OCI-LY7 (cell line): ENCODE measurements around the gene RNF215. TPM values are rescaled to one million over a fixed set of nuclear protein-coding genes. Genes with fewer than 3 reads are reported as not detected.

Experiments
- BruUV-seq: library from RNA; stranded (reverse); fragments of 400-500 nt; replicated peaks from 2 replicates; lab custom pipeline; 2021; lab: Mats Ljungman, UMichigan
- CTCF ChIA-PET: fragments of 300-600 bp; sonication (Branson Sonifier 250); formaldehyde crosslinking; loops from one replicate; lab custom pipeline; 2022; ENCODE audit warnings: antibody characterized with exemption; ENCODE audit not compliant: unreplicated experiment; lab: Charles Lee
- POLR2A ChIA-PET: fragments of 300-600 bp; sonication (Branson Sonifier 250); formaldehyde crosslinking; loops from one replicate; lab custom pipeline; 2022; ENCODE audit warnings: antibody characterized with exemption; lab: Charles Lee
- DNase-seq: peaks from one replicate; pipeline ENCODE4 v3.0.0-alpha.2; 2015; ENCODE audit warnings: low spot score
- H2AFZ ChIP-seq: fragments of 200-600 bp; sonication (generic), shearing (Covaris generic); 2 replicates; pipeline ENCODE4 v1.6.1; 2014; ENCODE audit warnings: mild to moderate bottlenecking, antibody characterized with exemption, low read length, moderate library complexity
- H3K27ac ChIP-seq: fragments of 200-600 bp; sonication (generic); 2 replicates; pipeline ENCODE4 v1.5.1; 2014; ENCODE audit warnings: mixed run types, low read depth, mild to moderate bottlenecking, moderate library complexity, low read length, inconsistent platforms; ENCODE audit not compliant: poor library complexity, severe bottlenecking
- H3K36me3 ChIP-seq: fragments of 200-600 bp; sonication (generic); 2 replicates; pipeline ENCODE4 v1.6.1; 2014; ENCODE audit warnings: mild to moderate bottlenecking, antibody characterized with exemption, low read length, moderate library complexity, mixed read lengths; ENCODE audit not compliant: insufficient read depth
- H3K4me1 ChIP-seq: fragments of 200-600 bp; sonication (generic); 2 replicates; pipeline ENCODE4 v1.5.1; 2014; ENCODE audit warnings: mild to moderate bottlenecking, low read length; ENCODE audit not compliant: insufficient read depth, poor library complexity, severe bottlenecking
- H3K4me2 ChIP-seq: fragments of 200-600 bp; sonication (generic); 2 replicates; pipeline ENCODE4 v1.6.1; 2014; ENCODE audit warnings: mild to moderate bottlenecking, low read length
- H3K4me3 ChIP-seq: fragments of 200-600 bp; sonication (generic); 2 replicates; pipeline ENCODE4 v1.5.1; 2014; ENCODE audit warnings: mild to moderate bottlenecking, low read depth, low read length; ENCODE audit not compliant: poor library complexity, severe bottlenecking
- H3K79me2 ChIP-seq: fragments of 200-600 bp; sonication (generic); 2 replicates; pipeline ENCODE4 v1.6.1; 2016; ENCODE audit warnings: low read depth, mild to moderate bottlenecking, low read length, moderate library complexity, mixed read lengths; ENCODE audit not compliant: insufficient read depth
- H3K9me2 ChIP-seq: fragments of 200-600 bp; sonication (generic); 2 replicates; pipeline ENCODE4 v1.6.1; 2016; ENCODE audit warnings: mild to moderate bottlenecking, low read length, mixed read lengths; ENCODE audit not compliant: insufficient read depth
- H3K9me3 ChIP-seq: fragments of 200-600 bp; sonication (generic); 2 replicates; pipeline ENCODE4 v1.6.1; 2014; ENCODE audit warnings: mild to moderate bottlenecking, mixed run types, low read length, mixed read lengths
- H4K20me1 ChIP-seq: fragments of 200-600 bp; sonication (generic); 2 replicates; pipeline ENCODE4 v1.6.1; 2014; ENCODE audit warnings: mild to moderate bottlenecking, antibody characterized with exemption, low read length, moderate library complexity, mixed read lengths; ENCODE audit not compliant: insufficient read depth
- EZH2phosphoT487 ChIP-seq: fragments of 200-600 bp; sonication (generic); IDR thresholded peaks from 2 replicates; pipeline ENCODE4 v1.6.1; 2018; ENCODE audit warnings: low read depth, borderline replicate concordance, mild to moderate bottlenecking, mixed run types, antibody characterized with exemption, low read length, moderate library complexity, mixed read lengths
- intact Hi-C: fragments of 100-400 bp; cut with micrococcal nuclease; formaldehyde crosslinking; loops from one replicate; pipeline ENCODE4 v1.10.0; 2022; ENCODE audit not compliant: unreplicated experiment
- total RNA-seq, 2 experiments: library from RNA; depleted of rRNA in 1 of 2; stranded (reverse); fragments of >200 nt in 1 of 2; shearing (Covaris generic) in 1 of 2; gene quantifications; 2 replicates each; pipeline ENCODE4 v1.2.3, GENCODE V29; 2014 to 2022
- TF ChIP-seq, protein P1 (sequence below): fragments of 200-600 bp; sonication (generic); conservative IDR thresholded peaks from 2 replicates; pipeline ENCODE4 v1.5.1; 2014; ENCODE audit warnings: mild to moderate bottlenecking, antibody characterized with exemption, low read length, moderate library complexity, mixed read lengths

RNF215 gene
- total RNA-seq, 2 experiments from 2014 or later = 8.0 to 13.8 TPM

DNA sequence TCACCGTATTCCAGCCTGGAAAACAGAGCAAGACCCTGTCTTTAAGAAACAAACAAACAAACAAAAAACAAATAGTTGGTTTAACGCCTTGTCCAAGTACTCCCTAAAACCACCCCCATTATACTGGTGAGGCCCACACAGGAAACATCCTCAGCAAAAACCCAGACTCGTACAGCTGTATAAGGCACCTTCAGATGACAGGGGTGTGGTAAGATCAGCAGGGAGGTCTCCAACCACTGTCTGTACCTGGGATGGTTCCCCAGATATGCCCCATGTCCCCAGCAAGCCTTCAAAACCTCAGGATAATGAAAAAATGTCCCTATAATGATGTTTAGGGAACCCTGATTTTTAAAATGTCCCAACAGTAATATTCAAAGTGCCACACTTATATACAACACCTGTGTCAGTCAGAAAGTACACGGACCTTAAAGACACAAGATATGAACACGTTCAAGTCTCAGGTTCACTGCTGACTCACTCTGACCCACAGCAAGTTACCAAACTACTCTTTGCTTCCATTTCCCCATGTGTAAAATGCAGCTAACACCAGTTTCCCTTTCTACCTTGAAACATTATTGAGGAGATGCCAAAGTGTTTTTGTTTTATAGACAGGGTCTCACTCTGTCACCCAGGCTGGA, 39.8 kb downstream of the RNF215 start:
- ChIA-PET CTCF (no interaction called here), POLR2A (no interaction called here)
- no TSS peak for BruUV-seq
- Histone ChIP-seq H3K4me1 (no peaks in the 10 kb centered on the region), H3K9me3 (no peaks in the 10 kb centered on the region), H3K4me3 (no peak overlapping the region), H3K79me2 (peaks cover 22% of the 10 kb centered on the region; the same call in 1 of the 2 replicates), H3K27ac (no peak overlapping the region), H2AFZ (no peak overlapping the region), H3K9me2 (no peaks in the 10 kb centered on the region), H4K20me1 (no peaks in the 10 kb centered on the region), H3K4me2 (no peak overlapping the region), H3K36me3 (peaks cover 100% of the 10 kb centered on the region)
- DNase-seq = no peak
- intact Hi-C loops = no loop called here
- TF ChIP-seq, protein P1, sequence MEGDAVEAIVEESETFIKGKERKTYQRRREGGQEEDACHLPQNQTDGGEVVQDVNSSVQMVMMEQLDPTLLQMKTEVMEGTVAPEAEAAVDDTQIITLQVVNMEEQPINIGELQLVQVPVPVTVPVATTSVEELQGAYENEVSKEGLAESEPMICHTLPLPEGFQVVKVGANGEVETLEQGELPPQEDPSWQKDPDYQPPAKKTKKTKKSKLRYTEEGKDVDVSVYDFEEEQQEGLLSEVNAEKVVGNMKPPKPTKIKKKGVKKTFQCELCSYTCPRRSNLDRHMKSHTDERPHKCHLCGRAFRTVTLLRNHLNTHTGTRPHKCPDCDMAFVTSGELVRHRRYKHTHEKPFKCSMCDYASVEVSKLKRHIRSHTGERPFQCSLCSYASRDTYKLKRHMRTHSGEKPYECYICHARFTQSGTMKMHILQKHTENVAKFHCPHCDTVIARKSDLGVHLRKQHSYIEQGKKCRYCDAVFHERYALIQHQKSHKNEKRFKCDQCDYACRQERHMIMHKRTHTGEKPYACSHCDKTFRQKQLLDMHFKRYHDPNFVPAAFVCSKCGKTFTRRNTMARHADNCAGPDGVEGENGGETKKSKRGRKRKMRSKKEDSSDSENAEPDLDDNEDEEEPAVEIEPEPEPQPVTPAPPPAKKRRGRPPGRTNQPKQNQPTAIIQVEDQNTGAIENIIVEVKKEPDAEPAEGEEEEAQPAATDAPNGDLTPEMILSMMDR = no peak
- TF ChIP-seq EZH2phosphoT487 = no peak

DNA sequence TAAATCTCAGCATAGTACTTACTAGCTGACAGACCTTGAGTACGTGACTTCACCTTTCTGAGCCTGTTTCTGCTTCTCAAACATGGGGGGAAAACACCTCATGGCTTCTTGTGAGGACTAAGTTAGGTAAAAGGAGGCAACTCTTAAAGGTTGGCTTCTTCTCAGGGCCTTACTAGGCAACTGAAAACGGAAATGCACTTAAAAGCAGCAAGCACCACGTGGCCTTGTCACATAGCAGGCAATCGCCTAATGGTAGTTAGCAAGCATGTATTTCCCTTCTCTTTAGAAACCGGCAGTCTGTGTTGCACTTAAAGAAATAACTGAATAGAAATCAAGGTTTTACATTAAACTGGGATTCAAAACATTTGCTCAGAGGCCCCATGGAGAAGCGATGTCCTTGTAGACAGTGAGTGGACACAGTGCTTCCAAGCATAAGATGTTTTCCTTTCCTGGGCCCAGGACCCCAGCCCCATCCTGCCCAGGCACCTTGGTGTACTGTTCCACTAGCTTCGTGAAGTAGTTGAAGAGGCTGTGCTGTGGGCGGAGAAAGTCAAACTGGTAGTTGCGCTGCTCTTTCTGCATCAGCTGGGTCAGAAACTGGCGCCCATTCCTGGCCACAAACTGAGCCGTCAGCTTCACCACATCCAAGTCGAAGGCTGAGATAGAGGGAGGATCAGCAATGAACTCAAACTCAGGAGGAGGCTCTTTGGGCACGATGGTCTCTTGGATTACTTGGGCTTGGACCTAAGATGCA, 42.6 kb downstream of the RNF215 start:
- Histone ChIP-seq H3K27ac (no peak overlapping the region), H3K4me1 (no peaks in the 10 kb centered on the region), H3K36me3 (peaks cover 100% of the 10 kb centered on the region), H3K9me3 (no peaks in the 10 kb centered on the region), H2AFZ (no peak overlapping the region), H3K4me2 (no peak overlapping the region), H3K9me2 (no peaks in the 10 kb centered on the region), H4K20me1 (no peaks in the 10 kb centered on the region), H3K79me2 (peaks cover 14% of the 10 kb centered on the region; the same call in 1 of the 2 replicates), H3K4me3 (no peak overlapping the region)
- no TSS peak for BruUV-seq
- no peak for DNase-seq
- CTCF ChIA-PET = no interaction called here
- intact Hi-C loops = no loop called here
- TF ChIP-seq, protein P1 = no peak
- TF ChIP-seq EZH2phosphoT487 = no peak
- POLR2A ChIA-PET = no interaction called here
